SKM-1 treated with dmso at 0.1 percent for 144 hours (cell line): Measurements from ENCODE around the gene OTOA.
A peak's percentile ranks its signal among the peaks of the same experiment; 100 is the strongest.
"Not testable (repeated sequence)": the region's sequence is repeated elsewhere in the genome, so short reads cannot be mapped to it uniquely, and the experiment has no call there.

ENCODE experiments used
- DNase-seq: peaks from one replicate; lab custom pipeline; 2025; ENCODE audit not compliant: unreplicated experiment; lab: John Stamatoyannopoulos, UW

OTOA gene

GRCh38 chr16:21717608-21718007 is 53.8 kb downstream of the OTOA start:
- DNase-seq: no peak

- DNase-seq: no peak
Observed at GRCh38 chr16:21719283-21719682, 55.5 kb downstream of the OTOA start.

- DNase-seq: no peak
Observed at GRCh38 chr16:21720533-21720932, 56.8 kb downstream of the OTOA start.

- DNase-seq: no peak
Observed at GRCh38 chr16:21722771-21723455, 59.1 kb downstream of the OTOA start.

GRCh38 chr16:21723532-21723931 is 59.8 kb downstream of the OTOA start:
- no peak for DNase-seq

GRCh38 chr16:21727344-21727743 is 63.6 kb downstream of the OTOA start:
- no peak for DNase-seq

GRCh38 chr16:21731233-21731632 is 67.5 kb downstream of the OTOA start:
- not testable (repeated sequence) for DNase-seq

GRCh38 chr16:21740637-21741036 is 76.9 kb downstream of the OTOA start:
- DNase-seq: not testable (repeated sequence)

- DNase-seq: peak; percentile 42
Observed at GRCh38 chr16:21756192-21757079, 92.7 kb downstream of the OTOA start.

GRCh38 chr16:21757080-21757671 is 93.4 kb downstream of the OTOA start:
- DNase-seq: not testable (repeated sequence)

- DNase-seq: not testable (repeated sequence)
Observed at GRCh38 chr16:21768280-21768679, 104.5 kb downstream of the OTOA start.

- DNase-seq: not testable (repeated sequence)
Observed at GRCh38 chr16:21768810-21769209, 105.0 kb downstream of the OTOA start.

- DNase-seq: not testable (repeated sequence)
Observed at GRCh38 chr16:21769284-21769683, 105.5 kb downstream of the OTOA start.

GRCh38 chr16:21770584-21770983 is 106.8 kb downstream of the OTOA start:
- not testable (repeated sequence) for DNase-seq

GRCh38 chr16:21772547-21773206 is 108.9 kb downstream of the OTOA start:
- not testable (repeated sequence) for DNase-seq

- DNase-seq: not testable (repeated sequence)
Observed at GRCh38 chr16:21773207-21773553, 109.4 kb downstream of the OTOA start.

GRCh38 chr16:21780525-21780924 is 116.8 kb downstream of the OTOA start:
- DNase-seq: not testable (repeated sequence)

GRCh38 chr16:21790506-21790905 is 126.7 kb downstream of the OTOA start:
- not testable (repeated sequence) for DNase-seq

GRCh38 chr16:21793310-21793709 is 129.5 kb downstream of the OTOA start:
- DNase-seq: not testable (repeated sequence)

- not testable (repeated sequence) for DNase-seq
Observed at GRCh38 chr16:21798601-21799000, 134.8 kb downstream of the OTOA start.
